MM.1S (cell line): ENCODE results near the gene MED25.

Source experiments
- DNase-seq: peaks from one replicate; pipeline ENCODE4 v3.0.0-alpha.2; 2015
- H2AFZ ChIP-seq: fragments of 300-600 bp; sonication (generic); 2 replicates; pipeline ENCODE4 v1.6.0; 2016; ENCODE audit warnings: antibody characterized with exemption, low read length
- H3F3A ChIP-seq: fragments of 300-600 bp; sonication (generic); 2 replicates; pipeline ENCODE4 v1.6.1; 2016; ENCODE audit warnings: mild to moderate bottlenecking, antibody characterized with exemption, low read length, moderate library complexity, mixed read lengths; ENCODE audit not compliant: insufficient read depth
- H3K27ac ChIP-seq: fragments of 300-600 bp; sonication (generic); 2 replicates; pipeline ENCODE4 v1.5.1; 2016; ENCODE audit warnings: mild to moderate bottlenecking, low read length
- H3K27me3 ChIP-seq: fragments of 300-600 bp; sonication (generic); replicated peaks from 2 replicates; pipeline ENCODE4 v1.6.0; 2016; ENCODE audit warnings: low read length; ENCODE audit not compliant: insufficient read depth
- H3K36me3 ChIP-seq: fragments of 300-600 bp; sonication (generic); replicated peaks from 2 replicates; pipeline ENCODE4 v1.6.1; 2016; ENCODE audit warnings: mild to moderate bottlenecking, low read length, mixed read lengths; ENCODE audit not compliant: insufficient read depth
- H3K4me1 ChIP-seq: fragments of 300-600 bp; sonication (generic); 2 replicates; pipeline ENCODE4 v1.6.1; 2016; ENCODE audit warnings: low read length, mixed read lengths
- H3K4me2 ChIP-seq: fragments of 300-600 bp; sonication (generic); 2 replicates; pipeline ENCODE4 v1.6.0; 2016; ENCODE audit warnings: low read depth, low read length
- H3K4me3 ChIP-seq: fragments of 300-600 bp; sonication (generic); 2 replicates; pipeline ENCODE4 v1.5.1; 2016; ENCODE audit warnings: low read length, mixed read lengths
- H3K79me2 ChIP-seq: fragments of 300-600 bp; sonication (generic); 2 replicates; pipeline ENCODE4 v1.6.1; 2016; ENCODE audit warnings: mixed run types, low read length, mixed read lengths
- H3K9ac ChIP-seq: fragments of 300-600 bp; sonication (generic); 2 replicates; pipeline ENCODE4 v1.6.1; 2016; ENCODE audit warnings: low read length, mixed read lengths
- H3K9me2 ChIP-seq: fragments of 300-600 bp; sonication (generic); replicated peaks from 2 replicates; pipeline ENCODE4 v1.6.1; 2016; ENCODE audit warnings: mild to moderate bottlenecking, low read length, mixed read lengths; ENCODE audit not compliant: insufficient read depth
- H3K9me3 ChIP-seq: fragments of 300-600 bp; sonication (generic); replicated peaks from 2 replicates; pipeline ENCODE4 v1.6.1; 2016; ENCODE audit warnings: mild to moderate bottlenecking, low read length, mixed read lengths; ENCODE audit not compliant: insufficient read depth
- H4K20me1 ChIP-seq: fragments of 300-600 bp; sonication (generic); 2 replicates; pipeline ENCODE4 v1.6.1; 2016; ENCODE audit warnings: mild to moderate bottlenecking, low read length, moderate library complexity, mixed read lengths; ENCODE audit not compliant: insufficient read depth
- CTCF ChIP-seq: fragments of 300-600 bp; sonication (generic); IDR thresholded peaks from 2 replicates; pipeline ENCODE4 v1.5.1; 2016; ENCODE audit warnings: antibody characterized with exemption, low read length, mixed read lengths
- EZH2 ChIP-seq: fragments of 300-600 bp; sonication (generic); optimal IDR thresholded peaks from 2 replicates; pipeline ENCODE3; 2017; ENCODE audit warnings: low read depth, mild to moderate bottlenecking, antibody characterized with exemption, low read length, mixed read lengths
- EZH2phosphoT487 ChIP-seq: fragments of 300-600 bp; sonication (generic); IDR thresholded peaks from 2 replicates; pipeline ENCODE4 v1.6.1; 2018; ENCODE audit warnings: antibody characterized with exemption, low read length

The MED25 gene

GRCh38 chr19:49854378-49855263, 36.5 kb downstream of the MED25 start:
- Histone ChIP-seq H3F3A (peaks cover 19% of the 10 kb centered on the region), H3K4me3 (no peak overlapping the region), H3K27ac (no peak overlapping the region), H3K9me2 (no peaks in the 10 kb centered on the region), H3K27me3 (no peaks in the 10 kb centered on the region), H2AFZ (no peak overlapping the region), H4K20me1 (no peaks in the 10 kb centered on the region; the same call in 1 of the 2 replicates), H3K36me3 (no peaks in the 10 kb centered on the region), H3K4me2 (no peak overlapping the region), H3K79me2 (peaks cover 32% of the 10 kb centered on the region), H3K9ac (no peak overlapping the region), H3K9me3 (no peaks in the 10 kb centered on the region), H3K4me1 (peaks cover 15% of the 10 kb centered on the region)
- no peak for DNase-seq
- TF ChIP-seq CTCF (no peak), EZH2phosphoT487 (no peak), EZH2 (no peak)

- H3K9me3 ChIP-seq, result no peaks in the 10 kb centered on the region
- no peaks in the 10 kb centered on the region for H3K27me3 ChIP-seq
- no peaks in the 10 kb centered on the region for H3K9me2 ChIP-seq
- peaks cover 12% of the 10 kb centered on the region for H3K4me1 ChIP-seq
- no peak overlapping the region for H3K4me2 ChIP-seq
- H3K27ac ChIP-seq, result no peak overlapping the region
- H3K79me2 ChIP-seq, result peaks cover 29% of the 10 kb centered on the region
- H3K9ac ChIP-seq, result no peak overlapping the region
- no peaks in the 10 kb centered on the region for H3K36me3 ChIP-seq
- no peak overlapping the region for H3K4me3 ChIP-seq
- DNase-seq, result no peak
- H4K20me1 ChIP-seq, result no peaks in the 10 kb centered on the region; the same call in 1 of the 2 replicates
- H3F3A ChIP-seq, result peaks cover 19% of the 10 kb centered on the region
- H2AFZ ChIP-seq, result no peak overlapping the region
- no peak for TF ChIP-seq EZH2
- no peak for TF ChIP-seq EZH2phosphoT487
- TF ChIP-seq CTCF, result no peak
These were observed 37.2 kb downstream of the MED25 start for GRCh38 chr19:49855277-49855675.

GRCh38 chr19:49855676-49856573, 37.8 kb downstream of the MED25 start:
- TF ChIP-seq EZH2phosphoT487 (no peak), CTCF (no peak), EZH2 (no peak)
- H4K20me1 ChIP-seq, result no peaks in the 10 kb centered on the region; the same call in 1 of the 2 replicates
- H3K9me2 ChIP-seq, result no peaks in the 10 kb centered on the region
- H3K4me2 ChIP-seq, result no peak overlapping the region
- H3K9ac ChIP-seq, result no peak overlapping the region
- H3K79me2 ChIP-seq, result peaks cover 29% of the 10 kb centered on the region
- no peaks in the 10 kb centered on the region for H3K9me3 ChIP-seq
- peaks cover 19% of the 10 kb centered on the region for H3F3A ChIP-seq
- H3K4me1 ChIP-seq, result peaks cover 12% of the 10 kb centered on the region
- no peak overlapping the region for H3K27ac ChIP-seq
- DNase-seq, result no peak
- no peaks in the 10 kb centered on the region for H3K36me3 ChIP-seq
- H2AFZ ChIP-seq, result no peak overlapping the region
- H3K4me3 ChIP-seq, result no peak overlapping the region
- H3K27me3 ChIP-seq, result no peaks in the 10 kb centered on the region
